Endodermal cell (in vitro differentiated cells): Measurements from ENCODE around the gene SMIM45.

Source experiments
- DNase-seq: peaks from one replicate; pipeline ENCODE4 v3.0.0-alpha.2; 2017
- H3K27ac ChIP-seq: 2 replicates; pipeline ENCODE4 v1.5.1; 2013; ENCODE audit warnings: mild to moderate bottlenecking, low read depth, low read length, moderate library complexity
- H3K27me3 ChIP-seq: 2 replicates; pipeline ENCODE4 v1.6.1; 2013; ENCODE audit warnings: mild to moderate bottlenecking, low read length, moderate library complexity; ENCODE audit not compliant: insufficient read depth, control insufficient read depth, poor library complexity, severe bottlenecking
- H3K36me3 ChIP-seq: 2 replicates; pipeline ENCODE4 v1.7.0; 2013; ENCODE audit warnings: mild to moderate bottlenecking, low read length, moderate library complexity; ENCODE audit not compliant: control insufficient read depth, insufficient read depth
- H3K4me1 ChIP-seq: one replicate; pipeline ENCODE4 v1.7.0; 2013; ENCODE audit warnings: low read length; ENCODE audit not compliant: control insufficient read depth, insufficient read depth
- H3K4me3 ChIP-seq: 2 replicates; pipeline ENCODE4 v1.5.1; 2013; ENCODE audit warnings: mild to moderate bottlenecking, low read length, moderate library complexity
- H3K9ac ChIP-seq: 2 replicates; pipeline ENCODE4 v1.6.1; 2013; ENCODE audit warnings: mild to moderate bottlenecking, low read length, moderate library complexity; ENCODE audit not compliant: poor library complexity, severe bottlenecking; ENCODE audit errors: extremely low read depth
- H3K9me3 ChIP-seq: 2 replicates; pipeline ENCODE4 v1.6.1; 2013; ENCODE audit warnings: mild to moderate bottlenecking, low read length, moderate library complexity; ENCODE audit not compliant: control insufficient read depth
- H3K27ac Mint-ChIP-seq: 2 replicates; pipeline ENCODE4 v1.8.0; 2020; ENCODE audit warnings: mixed read lengths
- H3K27me3 Mint-ChIP-seq: 2 replicates; pipeline ENCODE4 v1.8.0; 2021; ENCODE audit warnings: mild to moderate bottlenecking, mixed read lengths; ENCODE audit not compliant: insufficient read depth
- H3K36me3 Mint-ChIP-seq: 2 replicates; pipeline ENCODE4 v1.8.0; 2020; ENCODE audit warnings: low read depth, mixed read lengths
- H3K4me1 Mint-ChIP-seq: 2 replicates; pipeline ENCODE4 v1.8.0; 2020; ENCODE audit warnings: mixed read lengths
- H3K4me3 Mint-ChIP-seq: 2 replicates; pipeline ENCODE4 v1.8.0; 2020; ENCODE audit warnings: mild to moderate bottlenecking, moderate library complexity, mixed read lengths
- H3K9me3 Mint-ChIP-seq: 2 replicates; pipeline ENCODE4 v1.8.0; 2020; ENCODE audit warnings: mild to moderate bottlenecking, mixed read lengths
- WGBS, 2 experiments: methylation state at CpG; one replicate each; pipeline versions ENCODE4 v1.1.5 to v1.1.7; 2013; ENCODE audit warnings: missing lambda C conversion rate in 2 of 2, mixed read lengths in 1 of 2; ENCODE audit not compliant: insufficient coverage in 1 of 2, insufficient read length in 1 of 2; 5-methylcytosine and 5-hydroxymethylcytosine counted together
- TF ChIP-seq, protein P1 (sequence below): fragments of 200-600 bp; sonication (generic); conservative IDR thresholded peaks from 2 replicates; pipeline ENCODE4 v1.5.0; 2021; ENCODE audit warnings: antibody characterized with exemption, mild to moderate bottlenecking

The SMIM45 gene

DNA sequence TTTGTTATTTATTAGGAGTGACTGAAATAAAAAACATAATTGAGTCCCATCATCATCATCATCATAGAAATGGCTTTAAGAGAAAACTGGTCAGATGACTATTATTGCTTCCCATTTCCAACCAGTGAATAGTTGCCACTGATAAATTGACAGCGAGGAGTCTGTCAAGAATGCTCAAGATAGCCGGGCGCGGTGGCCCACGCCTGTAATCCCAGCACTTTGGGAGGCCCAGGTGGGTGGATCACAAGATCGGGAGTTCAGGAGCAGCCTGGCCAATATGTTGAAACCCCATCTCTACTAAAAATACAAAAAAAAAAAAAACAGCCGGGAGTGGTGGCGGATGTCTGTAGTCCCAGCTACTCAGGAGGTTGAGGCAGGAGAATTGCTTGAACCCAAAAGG is 48.5 kb downstream of the SMIM45 start:
- no peak overlapping the region for H3K4me3 ChIP-seq
- Mint-ChIP-seq H3K4me1 (no peaks in the 10 kb centered on the region), H3K9me3 (no peaks in the 10 kb centered on the region), H3K27ac (no peak overlapping the region), H3K4me3 (no peak overlapping the region), H3K36me3 (no peaks in the 10 kb centered on the region), H3K27me3 (peaks cover 14% of the 10 kb centered on the region)
- H3K27me3 ChIP-seq, result no peaks in the 10 kb centered on the region
- no peaks in the 10 kb centered on the region for H3K36me3 ChIP-seq
- H3K4me1 ChIP-seq, result no peaks in the 10 kb centered on the region
- TF ChIP-seq, protein P1, sequence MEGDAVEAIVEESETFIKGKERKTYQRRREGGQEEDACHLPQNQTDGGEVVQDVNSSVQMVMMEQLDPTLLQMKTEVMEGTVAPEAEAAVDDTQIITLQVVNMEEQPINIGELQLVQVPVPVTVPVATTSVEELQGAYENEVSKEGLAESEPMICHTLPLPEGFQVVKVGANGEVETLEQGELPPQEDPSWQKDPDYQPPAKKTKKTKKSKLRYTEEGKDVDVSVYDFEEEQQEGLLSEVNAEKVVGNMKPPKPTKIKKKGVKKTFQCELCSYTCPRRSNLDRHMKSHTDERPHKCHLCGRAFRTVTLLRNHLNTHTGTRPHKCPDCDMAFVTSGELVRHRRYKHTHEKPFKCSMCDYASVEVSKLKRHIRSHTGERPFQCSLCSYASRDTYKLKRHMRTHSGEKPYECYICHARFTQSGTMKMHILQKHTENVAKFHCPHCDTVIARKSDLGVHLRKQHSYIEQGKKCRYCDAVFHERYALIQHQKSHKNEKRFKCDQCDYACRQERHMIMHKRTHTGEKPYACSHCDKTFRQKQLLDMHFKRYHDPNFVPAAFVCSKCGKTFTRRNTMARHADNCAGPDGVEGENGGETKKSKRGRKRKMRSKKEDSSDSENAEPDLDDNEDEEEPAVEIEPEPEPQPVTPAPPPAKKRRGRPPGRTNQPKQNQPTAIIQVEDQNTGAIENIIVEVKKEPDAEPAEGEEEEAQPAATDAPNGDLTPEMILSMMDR, result no peak
- no peaks in the 10 kb centered on the region for H3K9me3 ChIP-seq
- H3K9ac ChIP-seq, result no peak overlapping the region
- DNase-seq, result peak; percentile 13
- 91 to 98% methylated on average over 7 to 8 of the region's 8 CpGs for WGBS, 2 experiments
- H3K27ac ChIP-seq, result no peak overlapping the region

DNA sequence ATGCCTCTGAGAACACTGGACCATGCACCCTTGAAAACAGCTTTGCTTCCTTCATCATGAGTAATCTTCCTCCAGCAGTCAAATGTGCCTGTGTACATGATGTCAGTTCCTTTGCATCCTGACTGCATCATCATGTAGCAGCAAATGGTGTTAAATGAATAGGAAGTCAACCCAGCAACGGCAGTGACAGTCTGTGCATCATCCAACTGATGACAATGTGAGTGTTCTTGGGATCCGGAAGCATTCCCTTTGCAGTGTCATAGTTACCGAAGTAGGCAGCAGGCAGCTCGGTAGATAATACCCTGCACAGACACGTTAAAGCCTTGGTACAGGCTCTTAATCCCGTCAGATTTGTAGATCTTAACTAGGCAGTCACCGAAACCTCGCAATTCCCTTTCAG is 49.2 kb downstream of the SMIM45 start:
- H3K4me3 ChIP-seq, result no peak overlapping the region
- H3K9me3 Mint-ChIP-seq, result no peaks in the 10 kb centered on the region
- TF ChIP-seq, protein P1, result no peak
- no peaks in the 10 kb centered on the region for H3K4me1 Mint-ChIP-seq
- H3K27me3 Mint-ChIP-seq, result peaks cover 14% of the 10 kb centered on the region
- H3K27me3 ChIP-seq, result no peaks in the 10 kb centered on the region
- no peak overlapping the region for H3K27ac ChIP-seq
- no peak overlapping the region for H3K9ac ChIP-seq
- WGBS, 2 experiments, result 78% methylated on average over 8 of the region's 8 CpGs
- H3K9me3 ChIP-seq, result no peaks in the 10 kb centered on the region
- H3K36me3 Mint-ChIP-seq, result no peaks in the 10 kb centered on the region
- no peak overlapping the region for H3K4me3 Mint-ChIP-seq
- no peaks in the 10 kb centered on the region for H3K4me1 ChIP-seq
- H3K36me3 ChIP-seq, result no peaks in the 10 kb centered on the region
- peak; percentile 26 for DNase-seq
- no peak overlapping the region for H3K27ac Mint-ChIP-seq

DNA sequence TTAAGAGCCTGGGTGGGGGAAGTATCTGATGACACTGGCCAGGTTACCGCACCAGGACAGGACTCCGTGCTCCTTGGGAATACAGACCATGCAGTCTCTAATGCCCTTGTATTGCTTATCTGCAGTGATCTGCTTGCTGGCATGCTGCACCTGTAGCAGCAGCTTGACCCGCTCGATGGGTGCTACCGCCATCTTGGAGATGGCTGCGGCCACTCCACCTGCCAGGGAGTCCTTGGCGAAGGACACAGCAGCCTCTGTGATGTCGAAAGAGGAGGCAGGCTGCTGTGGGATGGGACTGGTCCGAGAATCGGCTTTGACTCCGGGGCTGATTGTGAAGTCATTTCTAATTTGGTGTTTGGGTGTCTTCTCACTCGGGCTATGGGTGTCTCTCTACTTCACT is 49.8 kb downstream of the SMIM45 start:
- Histone ChIP-seq H3K4me3 (no peak overlapping the region), H3K9ac (no peak overlapping the region), H3K36me3 (no peaks in the 10 kb centered on the region), H3K4me1 (no peaks in the 10 kb centered on the region), H3K9me3 (no peaks in the 10 kb centered on the region), H3K27me3 (no peaks in the 10 kb centered on the region), H3K27ac (no peak overlapping the region)
- Mint-ChIP-seq H3K4me1 (no peaks in the 10 kb centered on the region), H3K9me3 (no peaks in the 10 kb centered on the region), H3K4me3 (no peak overlapping the region), H3K27me3 (peaks cover 16% of the 10 kb centered on the region), H3K27ac (no peak overlapping the region), H3K36me3 (no peaks in the 10 kb centered on the region)
- whole genome bisulfite sequencing, 2 experiments, result 88 to 95% methylated on average over 6 to 12 of the region's 12 CpGs
- peak; percentile 32 for DNase-seq
- TF ChIP-seq, protein P1, result no peak
